ENCODE data around the gene KIF9.

DNA sequence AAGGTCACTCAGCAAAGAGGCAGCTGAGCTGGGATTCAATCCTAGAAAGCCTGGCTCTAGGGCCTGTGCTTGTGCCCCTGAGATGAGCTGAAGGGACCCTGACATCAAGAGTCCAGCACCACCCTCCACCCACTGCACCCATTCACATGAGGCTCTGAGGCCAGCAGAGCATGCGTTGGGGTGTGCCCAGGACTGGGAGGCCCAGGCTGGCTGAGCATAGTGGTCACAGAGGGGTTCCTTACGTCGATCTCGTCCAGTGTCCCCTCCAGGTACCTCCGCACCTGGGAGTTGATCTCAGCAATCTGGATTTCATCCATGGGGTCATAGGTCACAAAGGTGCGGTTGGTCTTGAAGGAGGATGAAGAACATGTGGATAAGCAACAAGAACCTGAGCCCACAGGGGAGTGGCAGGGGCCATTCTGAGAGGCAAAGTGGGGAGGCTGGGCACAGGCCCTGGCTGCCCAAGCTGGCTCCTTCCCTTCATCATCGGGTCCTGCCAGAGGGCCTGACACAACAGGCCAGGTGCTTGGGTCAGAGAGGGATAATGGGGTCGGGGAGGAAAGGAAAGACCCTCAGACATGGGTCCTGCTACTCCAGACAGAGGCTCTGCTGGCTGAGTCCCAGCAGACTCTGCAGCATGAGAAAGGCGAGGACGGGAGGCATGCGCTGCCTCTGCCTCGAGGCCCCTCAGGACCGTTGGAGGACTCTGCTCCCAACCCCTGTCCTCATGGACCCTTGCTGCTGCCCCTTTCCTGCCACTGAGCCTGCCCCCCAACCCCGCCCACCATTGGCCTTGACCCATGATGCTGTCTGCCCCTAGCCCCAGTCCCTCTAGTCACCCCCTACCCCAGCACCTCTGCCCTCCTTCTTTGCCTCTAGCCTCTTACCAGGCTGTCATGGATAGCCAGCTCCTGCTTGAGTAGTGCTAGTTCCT is 35.2 kb downstream of the KIF9 start:
- no peak for TF ChIP-seq POLR2A (IDR thresholded peaks at IDR 0.05)
- TF ChIP-seq, protein P1, sequence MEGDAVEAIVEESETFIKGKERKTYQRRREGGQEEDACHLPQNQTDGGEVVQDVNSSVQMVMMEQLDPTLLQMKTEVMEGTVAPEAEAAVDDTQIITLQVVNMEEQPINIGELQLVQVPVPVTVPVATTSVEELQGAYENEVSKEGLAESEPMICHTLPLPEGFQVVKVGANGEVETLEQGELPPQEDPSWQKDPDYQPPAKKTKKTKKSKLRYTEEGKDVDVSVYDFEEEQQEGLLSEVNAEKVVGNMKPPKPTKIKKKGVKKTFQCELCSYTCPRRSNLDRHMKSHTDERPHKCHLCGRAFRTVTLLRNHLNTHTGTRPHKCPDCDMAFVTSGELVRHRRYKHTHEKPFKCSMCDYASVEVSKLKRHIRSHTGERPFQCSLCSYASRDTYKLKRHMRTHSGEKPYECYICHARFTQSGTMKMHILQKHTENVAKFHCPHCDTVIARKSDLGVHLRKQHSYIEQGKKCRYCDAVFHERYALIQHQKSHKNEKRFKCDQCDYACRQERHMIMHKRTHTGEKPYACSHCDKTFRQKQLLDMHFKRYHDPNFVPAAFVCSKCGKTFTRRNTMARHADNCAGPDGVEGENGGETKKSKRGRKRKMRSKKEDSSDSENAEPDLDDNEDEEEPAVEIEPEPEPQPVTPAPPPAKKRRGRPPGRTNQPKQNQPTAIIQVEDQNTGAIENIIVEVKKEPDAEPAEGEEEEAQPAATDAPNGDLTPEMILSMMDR (IDR thresholded peaks at IDR 0.05) = no peak

Data from lower leg skin (tissue), 3 donors.